DOHH2 (cell line): ENCODE data around the gene EEIG2.

Source experiments
- CTCF ChIP-seq: fragments of 200-600 bp; sonication (generic); IDR thresholded peaks from one replicate; pipeline ENCODE4 v1.5.1; 2014; ENCODE audit warnings: antibody characterized with exemption, mild to moderate bottlenecking, low read depth, low read length; ENCODE audit not compliant: poor library complexity, severe bottlenecking
- EZH2phosphoT487 ChIP-seq: fragments of 200-600 bp; sonication (generic); IDR thresholded peaks from 2 replicates; pipeline ENCODE4 v1.6.1; 2017; ENCODE audit warnings: borderline replicate concordance, mild to moderate bottlenecking, antibody characterized with exemption, low read length, moderate library complexity, mixed read lengths

DNA sequence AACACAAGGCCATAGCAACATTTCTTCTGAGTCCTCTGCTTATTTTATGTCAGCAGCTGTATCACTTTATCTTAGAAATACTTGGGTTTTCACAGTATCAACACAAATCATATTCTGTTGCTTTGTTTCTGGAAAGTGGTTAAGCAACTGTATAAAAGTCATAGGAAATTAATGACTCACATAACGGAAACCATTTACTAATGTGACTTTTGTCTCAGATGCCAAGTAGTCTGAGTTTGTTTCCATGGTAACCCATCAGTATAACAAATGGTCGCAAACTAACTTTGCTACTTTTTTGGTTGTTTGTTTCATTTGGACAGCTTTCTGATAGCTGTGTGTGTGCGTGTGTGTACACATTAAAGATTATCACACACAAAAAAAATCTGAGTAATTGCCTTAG, 31.1 kb downstream of the EEIG2 start:
- TF ChIP-seq CTCF: no peak
- no peak for TF ChIP-seq EZH2phosphoT487
